Smooth muscle cell (in vitro differentiated cells): ENCODE results near the gene NDUFB4. TPM values are rescaled to one million over a fixed set of nuclear protein-coding genes. Genes with fewer than 3 reads are reported as not detected.
"Not testable (repeated sequence)": the region's sequence is repeated elsewhere in the genome, so short reads cannot be mapped to it uniquely, and the experiment has no call there.

Experiments
- DNase-seq: peaks from one replicate; lab custom pipeline; 2025; ENCODE audit not compliant: unreplicated experiment; lab: John Stamatoyannopoulos, UW
- H2AFZ ChIP-seq: fragments of 200-600 bp; sonication (generic); 2 replicates; pipeline ENCODE4 v1.6.0; 2016; ENCODE audit warnings: antibody characterized with exemption, low read depth, mild to moderate bottlenecking
- H3F3A ChIP-seq: fragments of 200-600 bp; sonication (generic); 2 replicates; pipeline ENCODE4 v1.6.0; 2017; ENCODE audit warnings: antibody characterized with exemption, low read depth
- H3K27ac ChIP-seq: fragments of 200-600 bp; sonication (generic); 2 replicates; pipeline ENCODE4 v1.5.1; 2016; ENCODE audit warnings: low read depth, mild to moderate bottlenecking
- H3K27me3 ChIP-seq: fragments of 200-600 bp; sonication (generic); 2 replicates; pipeline ENCODE4 v1.6.1; 2016; ENCODE audit warnings: low read depth, mild to moderate bottlenecking
- H3K36me3 ChIP-seq: fragments of 200-600 bp; sonication (generic); 2 replicates; pipeline ENCODE4 v1.5.1; 2016; ENCODE audit warnings: low read depth
- H3K4me1 ChIP-seq: fragments of 200-600 bp; sonication (generic); 2 replicates; pipeline ENCODE4 v1.5.1; 2016; ENCODE audit warnings: low read depth
- H3K4me2 ChIP-seq: fragments of 200-600 bp; sonication (generic); 2 replicates; pipeline ENCODE4 v1.6.0; 2016; ENCODE audit warnings: mild to moderate bottlenecking
- H3K4me3 ChIP-seq: fragments of 200-600 bp; sonication (generic); 2 replicates; pipeline ENCODE4 v1.5.1; 2016; ENCODE audit warnings: mild to moderate bottlenecking
- H3K79me2 ChIP-seq: fragments of 200-600 bp; sonication (generic); 2 replicates; pipeline ENCODE4 v1.6.0; 2016; ENCODE audit warnings: low read depth, mild to moderate bottlenecking
- H3K9ac ChIP-seq: fragments of 200-600 bp; sonication (generic); 2 replicates; pipeline ENCODE4 v1.6.0; 2016; ENCODE audit warnings: low read depth
- H3K9me3 ChIP-seq: fragments of 200-600 bp; sonication (generic); replicated peaks from 2 replicates; pipeline ENCODE4 v1.5.1; 2016; ENCODE audit warnings: low read depth
- H4K20me1 ChIP-seq: fragments of 200-600 bp; sonication (generic); 2 replicates; pipeline ENCODE4 v1.6.0; 2016; ENCODE audit warnings: low read depth
- WGBS: methylation state at CpG from one replicate; pipeline ENCODE4 v1.1.7; 2016; ENCODE audit warnings: low lambda C conversion rate; 5-methylcytosine and 5-hydroxymethylcytosine counted together
- polyA plus RNA-seq: library from polyadenylated mRNA; unstranded; fragments of >200 nt; fragmentation: Nextera tagmentation; extraction: Ambion mirVana; gene quantifications from 2 replicates; pipeline ENCODE4 v1.2.1, GENCODE V29; 2016
- total RNA-seq: library from RNA; depleted of rRNA; stranded (reverse); fragments of >200 nt; gene quantifications from 2 replicates; pipeline ENCODE4 v1.2.3, GENCODE V29; 2014
- TF ChIP-seq, protein P1 (sequence below): fragments of 200-600 bp; sonication (generic); IDR thresholded peaks from 2 replicates; pipeline ENCODE4 v1.5.1; 2017; ENCODE audit warnings: borderline replicate concordance, mild to moderate bottlenecking, antibody characterized with exemption; ENCODE audit not compliant: insufficient read depth, poor library complexity, severe bottlenecking

The NDUFB4 gene
- total and polyA plus RNA-seq, 2 experiments from 2014 or later = 270 to 493 TPM

DNA sequence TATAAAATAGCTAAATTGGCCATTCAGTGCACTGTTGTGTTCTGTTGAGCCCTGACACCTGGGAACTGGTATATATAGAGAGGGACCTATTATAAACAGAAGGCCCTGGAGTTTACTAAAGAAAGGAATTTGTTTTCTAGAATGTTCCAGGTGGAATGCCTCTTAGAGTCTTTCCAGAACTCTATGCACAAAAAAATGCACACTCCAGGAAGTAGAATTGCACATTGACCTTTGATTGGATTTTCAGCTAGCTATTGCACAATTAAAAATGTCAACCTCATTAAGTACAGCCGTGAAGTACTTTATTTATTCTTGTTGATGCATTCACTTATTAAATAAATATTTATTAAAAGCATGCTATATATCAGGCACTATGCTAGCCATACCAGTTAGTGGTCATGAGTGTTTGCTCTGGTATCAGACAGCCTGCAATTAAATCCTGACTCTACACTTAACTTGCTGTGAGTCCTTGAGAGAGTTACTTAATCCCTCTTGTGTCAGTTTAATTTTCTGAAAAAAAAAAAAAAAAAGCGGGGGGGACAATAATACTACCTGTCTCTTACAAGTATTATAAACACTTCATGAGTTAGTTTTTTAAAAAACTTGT, 40.8 kb downstream of the NDUFB4 start:
- no peak overlapping the region for H3K4me3 ChIP-seq
- no peaks in the 10 kb centered on the region for H3K79me2 ChIP-seq
- H3K4me2 ChIP-seq = no peak overlapping the region
- H2AFZ ChIP-seq = no peak overlapping the region
- H3K36me3 ChIP-seq = no peaks in the 10 kb centered on the region
- TF ChIP-seq, protein P1, sequence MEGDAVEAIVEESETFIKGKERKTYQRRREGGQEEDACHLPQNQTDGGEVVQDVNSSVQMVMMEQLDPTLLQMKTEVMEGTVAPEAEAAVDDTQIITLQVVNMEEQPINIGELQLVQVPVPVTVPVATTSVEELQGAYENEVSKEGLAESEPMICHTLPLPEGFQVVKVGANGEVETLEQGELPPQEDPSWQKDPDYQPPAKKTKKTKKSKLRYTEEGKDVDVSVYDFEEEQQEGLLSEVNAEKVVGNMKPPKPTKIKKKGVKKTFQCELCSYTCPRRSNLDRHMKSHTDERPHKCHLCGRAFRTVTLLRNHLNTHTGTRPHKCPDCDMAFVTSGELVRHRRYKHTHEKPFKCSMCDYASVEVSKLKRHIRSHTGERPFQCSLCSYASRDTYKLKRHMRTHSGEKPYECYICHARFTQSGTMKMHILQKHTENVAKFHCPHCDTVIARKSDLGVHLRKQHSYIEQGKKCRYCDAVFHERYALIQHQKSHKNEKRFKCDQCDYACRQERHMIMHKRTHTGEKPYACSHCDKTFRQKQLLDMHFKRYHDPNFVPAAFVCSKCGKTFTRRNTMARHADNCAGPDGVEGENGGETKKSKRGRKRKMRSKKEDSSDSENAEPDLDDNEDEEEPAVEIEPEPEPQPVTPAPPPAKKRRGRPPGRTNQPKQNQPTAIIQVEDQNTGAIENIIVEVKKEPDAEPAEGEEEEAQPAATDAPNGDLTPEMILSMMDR = no peak
- H3F3A ChIP-seq = no peaks in the 10 kb centered on the region
- DNase-seq = no peak
- 90% methylated on average over 2 of the region's 2 CpGs for WGBS
- H3K4me1 ChIP-seq = no peaks in the 10 kb centered on the region
- no peaks in the 10 kb centered on the region for H4K20me1 ChIP-seq
- H3K27ac ChIP-seq = no peak overlapping the region
- no peaks in the 10 kb centered on the region for H3K9me3 ChIP-seq
- H3K27me3 ChIP-seq = no peaks in the 10 kb centered on the region
- H3K9ac ChIP-seq = no peak overlapping the region

DNA sequence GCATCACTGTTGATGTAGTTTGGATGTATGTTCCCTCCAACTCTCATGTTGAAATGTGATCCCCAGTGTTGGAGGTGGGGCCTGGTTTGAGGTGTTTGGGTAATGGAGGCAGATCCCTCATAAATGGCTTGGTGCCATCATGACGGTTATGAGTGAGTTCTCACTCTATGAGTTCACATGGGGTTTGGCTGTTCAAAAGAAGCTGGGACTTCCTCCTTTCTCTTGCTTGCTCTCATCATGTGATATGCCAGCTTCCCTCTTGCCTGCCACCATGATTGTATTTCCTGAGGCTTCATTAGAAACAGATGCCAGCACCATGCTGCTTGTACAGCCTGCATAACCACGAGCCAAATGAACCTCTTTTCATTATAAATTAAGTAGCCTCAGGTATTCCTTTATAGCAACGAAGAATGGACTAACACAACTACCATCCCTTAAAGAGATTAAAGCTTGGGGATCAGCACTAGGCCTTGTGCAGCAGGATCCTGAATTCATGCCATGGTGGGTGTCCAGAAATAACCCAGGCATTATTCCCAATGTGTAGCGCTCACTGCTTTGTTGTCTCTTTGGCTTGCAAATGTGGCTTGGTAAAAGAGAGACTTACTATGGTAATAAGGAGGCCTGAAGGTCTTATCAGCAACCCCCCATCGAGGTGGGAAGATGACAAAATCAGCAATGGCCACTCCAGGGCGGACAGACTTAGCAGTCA, 41.9 kb downstream of the NDUFB4 start:
- H3K9me3 ChIP-seq = no peaks in the 10 kb centered on the region
- 87% methylated on average over 6 of the region's 6 CpGs for WGBS
- no peak overlapping the region for H3K9ac ChIP-seq
- H3K4me2 ChIP-seq = no peak overlapping the region
- H3K4me1 ChIP-seq = no peaks in the 10 kb centered on the region
- no peak overlapping the region for H3K4me3 ChIP-seq
- no peak for DNase-seq
- no peaks in the 10 kb centered on the region for H3K79me2 ChIP-seq
- no peaks in the 10 kb centered on the region for H3F3A ChIP-seq
- no peaks in the 10 kb centered on the region for H3K36me3 ChIP-seq
- H4K20me1 ChIP-seq = no peaks in the 10 kb centered on the region
- H3K27me3 ChIP-seq = no peaks in the 10 kb centered on the region
- no peak overlapping the region for H2AFZ ChIP-seq
- TF ChIP-seq, protein P1 = no peak
- no peak overlapping the region for H3K27ac ChIP-seq

DNA sequence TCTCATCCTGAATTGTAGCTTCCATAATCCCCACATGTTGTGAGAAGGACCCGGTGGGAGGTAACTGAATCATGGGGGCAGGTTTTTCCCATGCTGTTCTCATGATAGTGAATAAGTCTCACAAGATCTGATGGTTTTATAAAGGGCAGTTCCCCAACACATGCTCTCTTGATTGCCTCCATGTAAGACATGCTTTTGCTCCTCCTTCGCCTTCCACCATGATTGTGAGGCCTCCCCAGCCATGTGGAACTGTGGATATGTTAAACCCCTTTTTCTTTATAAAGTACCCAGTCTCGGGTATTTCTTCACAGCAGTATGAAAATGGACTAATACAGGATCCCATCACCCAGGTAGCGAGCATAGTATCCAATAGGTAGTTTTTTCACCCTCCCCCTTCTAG, 42.7 kb downstream of the NDUFB4 start:
- not testable (repeated sequence) for H3K36me3 ChIP-seq, H4K20me1 ChIP-seq, H3K4me3 ChIP-seq, H3F3A ChIP-seq, H3K9ac ChIP-seq, H3K4me2 ChIP-seq, H3K9me3 ChIP-seq, H2AFZ ChIP-seq, H3K27ac ChIP-seq, H3K79me2 ChIP-seq, H3K27me3 ChIP-seq, DNase-seq, H3K4me1 ChIP-seq
- WGBS = 91% methylated on average over 4 of the region's 4 CpGs

DNA sequence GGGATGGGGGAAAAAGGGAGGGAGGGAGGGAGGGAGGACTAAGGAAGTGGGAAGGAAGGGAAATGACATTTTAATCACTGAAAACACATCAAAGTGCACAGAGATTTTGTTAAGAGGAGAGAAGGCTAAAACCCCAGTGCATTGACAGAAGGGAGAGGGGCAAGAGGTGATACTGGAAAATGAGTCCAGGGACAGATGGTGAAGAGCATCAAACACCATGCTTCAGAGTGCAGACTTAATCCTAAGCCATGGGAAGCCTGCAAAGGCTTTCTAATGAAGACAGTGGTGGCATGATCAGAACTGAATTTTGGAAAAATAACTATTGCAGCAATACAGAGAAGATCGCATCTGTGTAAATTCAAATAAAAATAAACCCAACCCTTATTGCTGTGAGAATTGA, 44.1 kb downstream of the NDUFB4 start:
- no peaks in the 10 kb centered on the region for H3K36me3 ChIP-seq
- 95% methylated on average over 1 of the region's 1 CpG for WGBS
- H3K4me3 ChIP-seq = no peak overlapping the region
- TF ChIP-seq, protein P1 = no peak
- H3K27ac ChIP-seq = no peak overlapping the region
- no peaks in the 10 kb centered on the region for H3K79me2 ChIP-seq
- no peak overlapping the region for H3K4me2 ChIP-seq
- no peak overlapping the region for H3K9ac ChIP-seq
- no peaks in the 10 kb centered on the region for H3F3A ChIP-seq
- no peak overlapping the region for H2AFZ ChIP-seq
- no peaks in the 10 kb centered on the region for H4K20me1 ChIP-seq
- DNase-seq = no peak
- peaks cover 2% of the 10 kb centered on the region for H3K4me1 ChIP-seq
- no peaks in the 10 kb centered on the region for H3K9me3 ChIP-seq
- H3K27me3 ChIP-seq = no peaks in the 10 kb centered on the region
